A673 (cell line): ENCODE data around the gene CASP14. TPM values are rescaled to one million over a fixed set of nuclear protein-coding genes. Genes with fewer than 3 reads are reported as not detected.
"Not testable (repeated sequence)": the region's sequence is repeated elsewhere in the genome, so short reads cannot be mapped to it uniquely, and the experiment has no call there.

ENCODE experiments used
- BruUV-seq: library from RNA; stranded (reverse); fragments of 400-500 nt; replicated peaks from 2 replicates; lab custom pipeline; 2021; lab: Mats Ljungman, UMichigan
- CTCF ChIA-PET: fragments of 300-600 bp; sonication (Branson Sonifier 250); formaldehyde crosslinking; loops from one replicate; lab custom pipeline; 2022; ENCODE audit warnings: antibody characterized with exemption; lab: Charles Lee
- POLR2A ChIA-PET: fragments of 300-600 bp; sonication (Branson Sonifier 250); formaldehyde crosslinking; loops from one replicate; lab custom pipeline; 2022; ENCODE audit warnings: antibody characterized with exemption; ENCODE audit not compliant: low non-redundant PET; lab: Charles Lee
- DNase-seq: peaks from one replicate; pipeline ENCODE4 v3.0.0-alpha.2; 2015; ENCODE audit warnings: low spot score
- H3K27ac ChIP-seq: fragments of 200-600 bp; sonication (generic); 2 replicates; pipeline ENCODE4 v1.5.1; 2016; ENCODE audit warnings: mixed run types, low read depth, mild to moderate bottlenecking, mixed read lengths, antibody characterized with exemption, low read length; ENCODE audit not compliant: poor library complexity, severe bottlenecking
- H3K27me3 ChIP-seq: fragments of 200-600 bp; sonication (generic); replicated peaks from 2 replicates; pipeline ENCODE4 v1.6.1; 2017; ENCODE audit warnings: mixed run types, low read depth, mild to moderate bottlenecking, mixed read lengths, antibody characterized with exemption, low read length; ENCODE audit not compliant: insufficient read depth, poor library complexity
- H3K36me3 ChIP-seq: fragments of 200-600 bp; sonication (generic); 2 replicates; pipeline ENCODE4 v1.6.1; 2016; ENCODE audit warnings: mixed run types, mild to moderate bottlenecking, mixed read lengths, antibody characterized with exemption, low read length; ENCODE audit not compliant: insufficient read depth, poor library complexity, severe bottlenecking
- H3K4me1 ChIP-seq: fragments of 200-600 bp; sonication (generic); 2 replicates; pipeline ENCODE4 v1.6.1; 2017; ENCODE audit warnings: mixed run types, mild to moderate bottlenecking, mixed read lengths, antibody characterized with exemption, low read length; ENCODE audit not compliant: insufficient read depth, poor library complexity, severe bottlenecking
- H3K4me3 ChIP-seq: fragments of 200-600 bp; sonication (generic); 2 replicates; pipeline ENCODE4 v1.5.1; 2016; ENCODE audit warnings: low read depth, mixed run types, mild to moderate bottlenecking, mixed read lengths, low read length; ENCODE audit not compliant: poor library complexity, severe bottlenecking
- H3K9me3 ChIP-seq: fragments of 200-600 bp; sonication (generic); 2 replicates; pipeline ENCODE4 v1.6.1; 2016; ENCODE audit warnings: mixed run types, low read depth, mild to moderate bottlenecking, mixed read lengths, antibody characterized with exemption, low read length; ENCODE audit not compliant: poor library complexity, severe bottlenecking
- CTCF ChIP-seq: fragments of 300-800, 200-600 bp; sonication (generic); conservative IDR thresholded peaks from 2 replicates; pipeline ENCODE4 v1.5.1; 2017; ENCODE audit warnings: low read depth, mild to moderate bottlenecking, antibody characterized with exemption, low read length, moderate library complexity, mixed read lengths
- EZH2 ChIP-seq: fragments of 200-600 bp; sonication (generic); IDR thresholded peaks from 2 replicates; pipeline ENCODE4 v1.6.1; 2017; ENCODE audit warnings: borderline replicate concordance, low read depth, mild to moderate bottlenecking, mixed read lengths, antibody characterized with exemption, low read length; ENCODE audit not compliant: poor library complexity, severe bottlenecking
- intact Hi-C: fragments of 100-400 bp; cut with micrococcal nuclease; formaldehyde crosslinking; loops from one replicate; pipeline ENCODE4 v1.10.0; 2022; ENCODE audit not compliant: unreplicated experiment
- total RNA-seq: library from RNA; stranded (reverse); gene quantifications from 2 replicates; pipeline ENCODE4 v1.2.3, GENCODE V29; 2021

The CASP14 gene
- total RNA-seq, 1 experiment from 2014 or later: not detected

- intact Hi-C loops: no loop called here
Measured at GRCh38 chr19:15048128-15048527, 1.2 kb upstream of the CASP14 start.

DNA sequence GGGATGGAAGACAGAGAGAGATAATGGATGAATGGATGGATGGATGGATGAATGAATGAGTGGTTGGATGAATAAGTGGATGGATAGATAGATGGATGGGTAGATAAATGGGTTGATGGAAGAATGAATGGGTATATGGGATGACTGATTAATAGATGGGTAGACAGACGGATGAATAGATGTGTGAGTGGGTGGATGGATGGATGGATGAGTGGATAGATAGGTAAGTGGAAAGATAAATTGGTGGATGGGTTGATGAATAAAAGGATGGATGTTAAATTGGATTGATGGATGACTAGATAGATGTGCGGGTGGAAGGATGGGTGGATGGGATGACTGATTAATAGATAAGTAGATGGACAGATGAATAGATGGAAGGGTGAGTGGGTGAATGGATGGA, 1.4 kb downstream of the CASP14 start:
- no peaks in the 10 kb centered on the region for H3K36me3 ChIP-seq
- intact Hi-C loops: no loop called here
- H3K27me3 ChIP-seq: peaks cover 6% of the 10 kb centered on the region
- ChIA-PET POLR2A (no interaction called here), CTCF (no interaction called here)
- TF ChIP-seq EZH2 (no peak), CTCF (no peak)
- no peak overlapping the region for H3K4me3 ChIP-seq
- H3K27ac ChIP-seq: no peak overlapping the region
- no peaks in the 10 kb centered on the region for H3K9me3 ChIP-seq
- no peaks in the 10 kb centered on the region for H3K4me1 ChIP-seq
- DNase-seq: no peak
- BruUV-seq: no TSS peak

More at GRCh38 chr19:15048128-15048527, 1.2 kb upstream of the CASP14 start:
- BruUV-seq: no TSS peak
- H3K27me3 ChIP-seq: no peaks in the 10 kb centered on the region
- ChIA-PET CTCF (no interaction called here), POLR2A (no interaction called here)
- no peaks in the 10 kb centered on the region for H3K4me1 ChIP-seq
- no peak overlapping the region for H3K4me3 ChIP-seq
- no peak overlapping the region for H3K27ac ChIP-seq
- H3K9me3 ChIP-seq: no peaks in the 10 kb centered on the region
- TF ChIP-seq EZH2 (no peak), CTCF (no peak)
- no peak for DNase-seq
- no peaks in the 10 kb centered on the region for H3K36me3 ChIP-seq

DNA sequence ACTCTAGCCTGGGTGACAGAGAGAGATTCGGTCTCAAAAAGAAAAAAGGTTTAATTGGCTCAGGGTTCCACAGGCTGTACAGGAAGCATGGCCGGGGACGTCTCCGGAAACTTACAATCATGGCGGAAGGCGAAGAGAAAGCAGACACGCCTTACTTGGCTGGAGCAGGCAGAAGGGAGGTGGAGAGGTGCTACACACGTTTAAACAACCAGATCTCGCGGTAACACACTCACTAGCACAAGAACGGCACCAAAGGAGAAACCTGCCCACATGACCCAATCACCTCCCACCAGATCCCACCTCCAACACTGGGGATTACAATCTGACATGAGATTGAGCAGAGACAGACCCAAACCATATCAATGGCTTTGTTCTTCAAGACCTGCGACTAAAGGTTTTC, 12.8 kb downstream of the CASP14 start:
- DNase-seq: no peak
- no TSS peak for BruUV-seq
- Histone ChIP-seq H3K27ac (no peak overlapping the region), H3K27me3 (peaks cover 46% of the 10 kb centered on the region), H3K36me3 (no peaks in the 10 kb centered on the region), H3K4me1 (no peaks in the 10 kb centered on the region), H3K9me3 (no peaks in the 10 kb centered on the region), H3K4me3 (no peak overlapping the region)
- ChIA-PET CTCF (no interaction called here), POLR2A (no interaction called here)
- TF ChIP-seq CTCF: no peak
- no peak for TF ChIP-seq EZH2
- intact Hi-C loops: no loop called here

GRCh38 chr19:15070386-15070785, 21.1 kb downstream of the CASP14 start:
- H3K4me1 ChIP-seq, H3K4me3 ChIP-seq, H3K27ac ChIP-seq, H3K9me3 ChIP-seq, H3K36me3 ChIP-seq, DNase-seq, CTCF ChIA-PET, POLR2A ChIA-PET, BruUV-seq, intact Hi-C loops: not testable (repeated sequence)
- H3K27me3 ChIP-seq: peaks cover 17% of the 10 kb centered on the region
